Thoracic aorta (tissue), 2 donors: ENCODE results near the gene TCIRG1. TPM values are rescaled to one million over a fixed set of nuclear protein-coding genes. Genes with fewer than 3 reads are reported as not detected.

Experiments
- ATAC-seq: fragments of 150-250 bp; one replicate; pipeline ENCODE4 v1.8.0; 2017; ENCODE audit warnings: low read depth; ENCODE audit not compliant: insufficient number of reproducible peaks, low FRiP score
- DNase-seq: peaks from one replicate; pipeline ENCODE4 v3.0.0-alpha.2; 2020; ENCODE audit warnings: low spot score
- H3K27ac ChIP-seq, 2 donors: fragments of 200-600 bp; sonication (generic); 1 replicate in 1 of 2; 2 replicates in 1 of 2; pipeline ENCODE4 v1.5.1; 2016; ENCODE audit warnings: mild to moderate bottlenecking in 2 of 2, moderate library complexity in 2 of 2
- H3K27me3 ChIP-seq: fragments of 200-600 bp; sonication (generic); replicated peaks from 2 replicates; pipeline ENCODE4 v1.6.0; 2016; ENCODE audit warnings: mild to moderate bottlenecking; ENCODE audit not compliant: insufficient read depth
- H3K36me3 ChIP-seq: fragments of 200-600 bp; sonication (generic); one replicate; pipeline ENCODE4 v1.5.1; 2016
- H3K4me1 ChIP-seq, 2 donors: fragments of 200-600 bp; sonication (generic); 1 replicate in 1 of 2; 2 replicates in 1 of 2; pipeline versions ENCODE4 v1.5.1 to v1.6.0; 2016; ENCODE audit warnings: low read depth in 2 of 2, mild to moderate bottlenecking in 1 of 2; ENCODE audit not compliant: control insufficient read depth in 1 of 2
- H3K4me3 ChIP-seq: fragments of 200-600 bp; sonication (generic); 2 replicates; pipeline ENCODE4 v1.5.1; 2016; ENCODE audit warnings: mild to moderate bottlenecking
- H3K9me3 ChIP-seq: fragments of 200-600 bp; sonication (generic); 2 replicates; pipeline ENCODE4 v1.5.1; 2016
- total RNA-seq, 2 donors: library from RNA; depleted of rRNA; stranded (reverse); fragments of >200 nt; gene quantifications; one replicate each; pipeline versions ENCODE4 v1.1.0 to v1.2.3, GENCODE V29; 2016
- TF ChIP-seq, protein P1 (sequence below): fragments of 200-600 bp; sonication (generic); IDR thresholded peaks from one replicate; pipeline ENCODE4 v1.5.1; 2019; ENCODE audit warnings: antibody characterized with exemption

The TCIRG1 gene
- total RNA-seq, 2 donors from 2014 or later = 167 to 281 TPM

DNA sequence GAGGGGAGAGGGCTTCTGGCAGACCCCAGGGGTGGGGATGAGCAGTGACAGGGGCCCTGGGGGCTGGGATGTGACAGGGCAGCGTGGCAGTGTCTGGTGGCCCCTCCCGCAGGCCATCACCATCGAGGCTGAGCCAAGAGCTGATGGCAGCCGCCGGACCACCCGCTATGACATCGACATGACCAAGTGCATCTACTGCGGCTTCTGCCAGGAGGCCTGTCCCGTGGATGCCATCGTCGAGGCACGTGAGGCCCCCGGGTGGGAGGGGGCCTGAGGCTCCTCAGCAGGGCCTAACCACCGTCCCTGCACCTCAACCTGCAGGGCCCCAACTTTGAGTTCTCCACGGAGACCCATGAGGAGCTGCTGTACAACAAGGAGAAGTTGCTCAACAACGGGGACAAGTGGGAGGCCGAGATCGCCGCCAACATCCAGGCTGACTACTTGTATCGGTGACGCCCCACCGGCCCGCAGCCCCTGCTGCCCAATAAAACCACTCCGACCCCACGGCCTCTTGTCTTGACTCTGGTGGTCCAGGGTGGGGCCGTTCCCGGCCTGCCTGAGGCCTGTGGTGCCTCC is 2.6 kb upstream of the TCIRG1 start:
- peak overlapping the region; percentile 6 to 72 for H3K27ac ChIP-seq
- H3K36me3 ChIP-seq = peaks cover 9% of the 10 kb centered on the region
- H3K9me3 ChIP-seq = no peaks in the 10 kb centered on the region
- TF ChIP-seq, protein P1, sequence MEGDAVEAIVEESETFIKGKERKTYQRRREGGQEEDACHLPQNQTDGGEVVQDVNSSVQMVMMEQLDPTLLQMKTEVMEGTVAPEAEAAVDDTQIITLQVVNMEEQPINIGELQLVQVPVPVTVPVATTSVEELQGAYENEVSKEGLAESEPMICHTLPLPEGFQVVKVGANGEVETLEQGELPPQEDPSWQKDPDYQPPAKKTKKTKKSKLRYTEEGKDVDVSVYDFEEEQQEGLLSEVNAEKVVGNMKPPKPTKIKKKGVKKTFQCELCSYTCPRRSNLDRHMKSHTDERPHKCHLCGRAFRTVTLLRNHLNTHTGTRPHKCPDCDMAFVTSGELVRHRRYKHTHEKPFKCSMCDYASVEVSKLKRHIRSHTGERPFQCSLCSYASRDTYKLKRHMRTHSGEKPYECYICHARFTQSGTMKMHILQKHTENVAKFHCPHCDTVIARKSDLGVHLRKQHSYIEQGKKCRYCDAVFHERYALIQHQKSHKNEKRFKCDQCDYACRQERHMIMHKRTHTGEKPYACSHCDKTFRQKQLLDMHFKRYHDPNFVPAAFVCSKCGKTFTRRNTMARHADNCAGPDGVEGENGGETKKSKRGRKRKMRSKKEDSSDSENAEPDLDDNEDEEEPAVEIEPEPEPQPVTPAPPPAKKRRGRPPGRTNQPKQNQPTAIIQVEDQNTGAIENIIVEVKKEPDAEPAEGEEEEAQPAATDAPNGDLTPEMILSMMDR = no peak
- H3K27me3 ChIP-seq = no peaks in the 10 kb centered on the region
- DNase-seq = no peak
- no peak overlapping the region for H3K4me3 ChIP-seq
- H3K4me1 ChIP-seq = peaks cover 31 to 48% of the 10 kb centered on the region in 2 donors
- no peak for ATAC-seq

DNA sequence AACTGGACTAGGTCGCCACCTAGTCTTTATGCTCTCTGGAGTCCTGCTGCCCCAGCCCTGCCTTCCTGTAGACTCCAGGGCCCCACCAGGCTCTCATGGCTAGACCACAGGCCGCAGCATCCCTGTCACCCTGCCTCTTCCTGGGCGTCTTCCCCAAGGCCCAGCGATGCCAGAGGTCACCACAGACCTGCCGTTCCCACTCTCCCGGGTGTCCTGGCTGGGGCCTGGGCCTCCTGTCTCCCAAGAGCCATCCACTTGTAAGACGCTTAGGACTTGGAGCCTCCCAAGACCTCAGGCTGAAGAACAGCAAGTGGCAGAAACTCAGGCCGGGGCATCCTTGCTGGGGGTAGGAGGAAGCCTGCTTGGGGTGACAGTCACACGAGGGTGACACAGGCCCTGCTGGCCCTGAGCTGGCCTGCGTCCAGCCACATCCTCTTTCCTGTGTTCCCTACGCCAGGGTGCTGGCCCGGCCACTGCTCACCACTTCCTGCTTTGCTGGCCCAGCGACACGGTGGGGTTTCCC is 2.0 kb upstream of the TCIRG1 start:
- no peaks in the 10 kb centered on the region for H3K9me3 ChIP-seq
- ATAC-seq (no peak), DNase-seq (no peak)
- H3K27me3 ChIP-seq = no peaks in the 10 kb centered on the region
- peaks cover 29 to 48% of the 10 kb centered on the region in 2 donors for H3K4me1 ChIP-seq
- peaks cover 13% of the 10 kb centered on the region for H3K36me3 ChIP-seq
- H3K27ac ChIP-seq = peak overlapping the region; percentile 6 to 72
- TF ChIP-seq, protein P1 = no peak
- no peak overlapping the region for H3K4me3 ChIP-seq

DNA sequence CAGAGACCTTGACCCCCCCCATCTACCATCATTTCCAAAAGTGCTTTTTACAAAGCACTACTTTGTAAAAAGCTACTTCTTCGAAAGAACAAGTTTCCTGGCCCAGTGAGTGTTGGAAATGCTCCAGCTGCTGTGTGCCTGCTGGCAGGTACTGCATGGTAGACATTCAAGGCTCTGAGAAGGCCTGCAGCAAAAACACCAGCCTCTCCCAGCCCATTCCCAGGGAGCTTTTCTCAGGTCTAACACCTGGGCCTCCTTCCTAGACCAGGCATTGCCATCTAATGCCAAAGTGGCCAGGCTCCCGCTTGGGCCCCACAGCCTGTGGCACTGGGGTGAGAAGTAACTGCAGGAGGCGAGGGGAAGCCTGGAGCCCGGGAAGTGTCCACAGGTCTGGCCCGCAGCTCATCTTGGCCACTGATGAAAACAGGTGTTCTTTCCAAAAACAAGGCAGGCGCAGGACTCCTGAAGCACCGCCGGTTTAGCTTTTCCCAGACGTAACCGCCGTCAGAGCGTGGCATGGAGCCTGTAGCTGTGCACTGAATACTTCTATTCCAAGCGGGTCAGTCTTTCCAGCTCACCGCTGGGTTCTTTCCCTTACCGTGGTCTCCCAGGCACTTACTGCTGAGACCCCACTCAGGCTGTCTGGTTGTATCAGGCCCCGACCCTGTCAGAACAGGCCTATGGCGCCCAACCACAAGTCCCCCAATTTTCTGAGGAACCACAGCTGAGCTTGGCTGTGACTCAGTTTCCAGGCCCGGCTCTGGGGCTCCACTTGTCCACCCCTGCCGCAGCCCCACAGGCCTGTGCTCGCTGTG is 1.2 kb upstream of the TCIRG1 start:
- Histone ChIP-seq H3K4me1 (peaks cover 27 to 41% of the 10 kb centered on the region in 2 donors), H3K9me3 (no peaks in the 10 kb centered on the region), H3K27ac (peak overlapping the region; percentile 72 to 74), H3K36me3 (peaks cover 19% of the 10 kb centered on the region), H3K4me3 (no peak overlapping the region), H3K27me3 (no peaks in the 10 kb centered on the region)
- DNase-seq = no peak
- ATAC-seq = no peak
- TF ChIP-seq, protein P1 = no peak

DNA sequence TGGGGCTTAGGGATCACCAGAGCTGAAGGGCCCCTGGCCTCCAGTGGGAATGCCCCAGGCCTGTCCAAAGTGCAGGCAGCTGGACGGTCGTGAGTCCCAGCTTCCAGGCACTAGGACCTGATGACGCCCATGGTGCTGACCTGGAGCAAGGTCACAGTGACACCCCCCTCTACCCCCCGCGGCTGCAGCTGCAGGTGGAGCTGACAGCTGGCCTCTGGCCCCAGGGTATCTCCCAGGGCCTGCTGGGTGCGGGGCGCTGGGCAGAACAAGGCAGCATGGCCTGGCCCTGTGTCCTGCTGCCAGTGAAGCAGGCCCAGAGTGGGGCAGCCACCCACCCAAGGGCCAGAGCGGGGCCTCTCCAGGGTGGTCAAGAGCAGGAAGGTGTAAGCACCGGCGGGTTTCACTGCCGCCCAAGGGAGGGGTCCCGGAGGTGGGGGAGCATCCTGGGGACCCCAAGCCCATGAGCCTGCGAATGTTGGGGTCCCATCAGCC is 553 bp upstream of the TCIRG1 start:
- peaks cover 22% of the 10 kb centered on the region for H3K36me3 ChIP-seq
- no peaks in the 10 kb centered on the region for H3K9me3 ChIP-seq
- no peak for DNase-seq
- H3K4me1 ChIP-seq = peaks cover 27 to 41% of the 10 kb centered on the region in 2 donors
- peak overlapping the region; percentile 91 for H3K4me3 ChIP-seq
- no peaks in the 10 kb centered on the region for H3K27me3 ChIP-seq
- no peak for ATAC-seq
- peak overlapping the region; percentile 72 to 74 for H3K27ac ChIP-seq
- TF ChIP-seq, protein P1 = no peak

DNA sequence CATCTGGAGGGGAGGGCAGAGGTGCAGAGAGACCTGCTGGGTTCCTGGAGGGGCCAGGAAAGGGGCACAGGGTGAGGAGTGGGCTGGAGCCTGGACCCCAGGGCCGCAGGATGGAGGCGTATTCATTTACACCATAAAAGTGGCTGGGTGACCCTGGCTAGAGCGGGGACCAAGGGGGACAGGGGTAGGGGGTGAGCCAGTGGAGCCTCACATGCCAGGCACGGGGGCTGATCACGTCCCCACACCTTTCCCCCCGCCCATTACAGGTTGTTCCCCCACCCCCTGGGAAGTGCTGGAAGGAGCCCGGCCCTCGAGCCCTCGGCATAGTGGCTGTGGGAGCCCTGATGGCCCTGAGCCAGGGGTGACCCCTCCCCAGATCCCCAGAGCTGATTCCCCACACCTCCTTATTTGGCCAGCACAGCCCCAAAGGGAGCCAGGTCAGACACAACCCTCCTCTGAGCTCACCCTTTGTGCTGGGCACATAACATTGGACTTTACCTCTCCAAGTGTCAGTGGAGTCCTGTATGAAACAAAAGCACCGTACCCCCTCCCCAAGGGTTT is 781 bp downstream of the TCIRG1 start:
- Histone ChIP-seq H3K36me3 (peaks cover 22% of the 10 kb centered on the region), H3K4me1 (peaks cover 27 to 41% of the 10 kb centered on the region in 2 donors), H3K9me3 (no peaks in the 10 kb centered on the region), H3K27ac (peak overlapping the region; percentile 72 to 74), H3K27me3 (no peaks in the 10 kb centered on the region), H3K4me3 (peak overlapping the region; percentile 91)
- ATAC-seq (no peak), DNase-seq (no peak)
- TF ChIP-seq, protein P1 = no peak
